ENCODE results near the gene INSM1. TPM values are rescaled to one million over a fixed set of nuclear protein-coding genes. Genes with fewer than 3 reads are reported as not detected.

INSM1 gene
- total RNA-seq, 5 donors from 2014 or later (not counting 1 experiment from before 2014, with no cell fraction given) = not detected

DNA sequence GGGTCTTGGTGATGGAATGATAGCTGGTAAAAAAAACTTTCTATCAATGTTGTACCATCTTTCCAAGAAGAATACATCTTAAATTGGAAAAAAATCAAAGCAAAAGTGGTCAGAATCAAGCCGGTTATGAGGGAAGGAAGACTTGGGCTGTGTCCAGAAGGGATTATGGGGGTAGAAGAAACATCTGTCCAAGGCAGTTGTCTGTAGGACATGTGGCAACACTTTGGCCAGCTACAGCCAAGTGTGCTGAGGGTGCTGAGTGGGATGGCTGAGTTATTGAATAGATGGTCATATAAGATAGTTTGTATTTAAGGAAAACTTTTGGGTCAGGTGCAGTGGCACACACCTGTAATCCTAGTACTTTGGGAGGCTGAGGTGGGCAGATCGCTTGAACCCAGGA, 38.4 kb downstream of the INSM1 start:
- Histone ChIP-seq H3K4me3 (ENCODE audit: control insufficient read depth in 1 of 2, extremely low read depth in 1 of 2, low read length in 1 of 2) (no peak overlapping the region), H3K4me1 (ENCODE audit: control insufficient read depth in 1 of 2, extremely low read depth in 1 of 2, insufficient read depth in 2 of 2, low read length in 2 of 2) (no peaks in the 10 kb centered on the region), H3K9me3 (no peaks in the 10 kb centered on the region), H3K36me3 (ENCODE audit: control insufficient read depth in 2 of 2, extremely low read depth in 1 of 2, insufficient read depth in 1 of 2, low read length in 1 of 2) (peaks cover 4 to 17% of the 10 kb centered on the region in 2 donors), H3K27me3 (replicated peaks in 1 of 2; ENCODE audit: control insufficient read depth in 2 of 2, extremely low read depth in 1 of 2, insufficient read depth in 2 of 2, low read length in 1 of 2) (no peaks in the 10 kb centered on the region), H3K27ac (ENCODE audit: low read length) (no peak overlapping the region)
- Mint-ChIP-seq H3K4me1 (no peaks in the 10 kb centered on the region), H3K36me3 (peaks cover 38% of the 10 kb centered on the region), H3K27ac (peak overlapping the region in 1 of 2 donors; percentile 23), H3K4me3 (no peak overlapping the region), H3K27me3 (no peaks in the 10 kb centered on the region), H3K9me3 (no peaks in the 10 kb centered on the region)
- DNase-seq = no peak
- ChIA-PET POLR2A (interaction anchor here in 1 of 2 donors (0.7 kb wide), 1 partner anchor 664 kb away, joined by 3 read pairs; no protein-coding TSS in a partner anchor), CTCF (no interaction called here)
- ATAC-seq (replicated peaks in 1 of 4) = no peak
- 100% methylated on average over 1 of the region's 2 CpGs for WGBS (ENCODE audit: insufficient coverage)

- Mint-ChIP-seq H3K27ac (no peak overlapping the region), H3K36me3 (peaks cover 35% of the 10 kb centered on the region), H3K27me3 (no peaks in the 10 kb centered on the region), H3K9me3 (no peaks in the 10 kb centered on the region), H3K4me1 (no peaks in the 10 kb centered on the region), H3K4me3 (no peak overlapping the region)
- no peaks in the 10 kb centered on the region for H3K9me3 ChIP-seq
- H3K27me3 ChIP-seq (replicated peaks in 1 of 2; ENCODE audit: control insufficient read depth in 2 of 2, extremely low read depth in 1 of 2, insufficient read depth in 2 of 2, low read length in 1 of 2) = no peaks in the 10 kb centered on the region
- H3K4me3 ChIP-seq (ENCODE audit: control insufficient read depth in 1 of 2, extremely low read depth in 1 of 2, low read length in 1 of 2) = no peak overlapping the region
- WGBS (ENCODE audit: insufficient coverage) = no CpG with 5 or more reads among the region's 6 CpGs
- peaks cover 4 to 21% of the 10 kb centered on the region in 2 donors for H3K36me3 ChIP-seq (ENCODE audit: control insufficient read depth in 2 of 2, extremely low read depth in 1 of 2, insufficient read depth in 1 of 2, low read length in 1 of 2)
- ATAC-seq (replicated peaks in 1 of 4) (no peak), DNase-seq (no peak)
- H3K27ac ChIP-seq (ENCODE audit: low read length) = no peak overlapping the region
- POLR2A ChIA-PET = no interaction called here
- no peaks in the 10 kb centered on the region for H3K4me1 ChIP-seq (ENCODE audit: control insufficient read depth in 1 of 2, extremely low read depth in 1 of 2, insufficient read depth in 2 of 2, low read length in 2 of 2)
- CTCF ChIA-PET = no interaction called here
Measured at GRCh38 chr20:20407891-20408805, 40.2 kb downstream of the INSM1 start.

- Mint-ChIP-seq H3K36me3 (peaks cover 35% of the 10 kb centered on the region), H3K9me3 (no peaks in the 10 kb centered on the region), H3K4me3 (no peak overlapping the region), H3K27me3 (no peaks in the 10 kb centered on the region), H3K27ac (no peak overlapping the region), H3K4me1 (no peaks in the 10 kb centered on the region)
- CTCF ChIA-PET = no interaction called here
- Histone ChIP-seq H3K27ac (ENCODE audit: low read length) (no peak overlapping the region), H3K4me3 (ENCODE audit: control insufficient read depth in 1 of 2, extremely low read depth in 1 of 2, low read length in 1 of 2) (no peak overlapping the region), H3K36me3 (ENCODE audit: control insufficient read depth in 2 of 2, extremely low read depth in 1 of 2, insufficient read depth in 1 of 2, low read length in 1 of 2) (peaks cover 4 to 17% of the 10 kb centered on the region in 2 donors), H3K9me3 (no peaks in the 10 kb centered on the region), H3K4me1 (ENCODE audit: control insufficient read depth in 1 of 2, extremely low read depth in 1 of 2, insufficient read depth in 2 of 2, low read length in 2 of 2) (no peaks in the 10 kb centered on the region), H3K27me3 (replicated peaks in 1 of 2; ENCODE audit: control insufficient read depth in 2 of 2, extremely low read depth in 1 of 2, insufficient read depth in 2 of 2, low read length in 1 of 2) (no peaks in the 10 kb centered on the region)
- 100% methylated on average over 3 of the region's 4 CpGs for WGBS (ENCODE audit: insufficient coverage)
- DNase-seq = no peak
- POLR2A ChIA-PET = no interaction called here
- no peak for ATAC-seq (replicated peaks in 1 of 4)
Measured at GRCh38 chr20:20409331-20409730, 41.4 kb downstream of the INSM1 start.

- WGBS (ENCODE audit: insufficient coverage) = 72% methylated on average over 3 of the region's 6 CpGs
- Histone ChIP-seq H3K36me3 (ENCODE audit: control insufficient read depth in 2 of 2, extremely low read depth in 1 of 2, insufficient read depth in 1 of 2, low read length in 1 of 2) (peaks cover 4 to 10% of the 10 kb centered on the region in 2 donors), H3K9me3 (no peaks in the 10 kb centered on the region), H3K27me3 (replicated peaks in 1 of 2; ENCODE audit: control insufficient read depth in 2 of 2, extremely low read depth in 1 of 2, insufficient read depth in 2 of 2, low read length in 1 of 2) (no peaks in the 10 kb centered on the region), H3K4me1 (ENCODE audit: control insufficient read depth in 1 of 2, extremely low read depth in 1 of 2, insufficient read depth in 2 of 2, low read length in 2 of 2) (no peaks in the 10 kb centered on the region), H3K27ac (ENCODE audit: low read length) (no peak overlapping the region), H3K4me3 (ENCODE audit: control insufficient read depth in 1 of 2, extremely low read depth in 1 of 2, low read length in 1 of 2) (no peak overlapping the region)
- ATAC-seq (replicated peaks in 1 of 4) (no peak), DNase-seq (no peak)
- Mint-ChIP-seq H3K27me3 (no peaks in the 10 kb centered on the region), H3K4me1 (no peaks in the 10 kb centered on the region), H3K9me3 (no peaks in the 10 kb centered on the region), H3K36me3 (peaks cover 26% of the 10 kb centered on the region), H3K4me3 (no peak overlapping the region), H3K27ac (no peak overlapping the region)
- ChIA-PET POLR2A (interaction anchor here in 1 of 2 donors (0.7 kb wide), 1 partner anchor 40 kb away, joined by 3 read pairs; no protein-coding TSS in a partner anchor), CTCF (no interaction called here)
Measured at GRCh38 chr20:20410678-20411077, 42.8 kb downstream of the INSM1 start.

DNA sequence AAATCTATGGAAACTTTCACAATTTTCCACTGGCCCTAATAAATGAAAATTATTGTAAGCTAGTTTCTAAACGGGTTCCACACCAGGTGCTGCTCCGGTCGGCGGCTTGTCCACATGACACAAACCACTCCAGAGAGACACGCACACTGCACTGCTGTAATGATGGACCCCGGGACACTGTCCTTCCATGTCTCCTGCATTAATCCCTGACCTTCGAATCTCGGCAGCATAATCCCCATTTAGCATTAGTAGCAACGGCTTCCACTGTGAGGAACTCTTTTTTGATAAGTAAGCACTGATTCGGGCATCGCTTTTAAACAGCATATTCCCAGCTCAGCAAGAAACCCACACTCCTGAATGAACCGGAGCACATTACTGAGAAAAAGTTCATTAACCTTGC, 43.5 kb downstream of the INSM1 start:
- no peaks in the 10 kb centered on the region for H3K4me1 ChIP-seq (ENCODE audit: control insufficient read depth in 1 of 2, extremely low read depth in 1 of 2, insufficient read depth in 2 of 2, low read length in 2 of 2)
- H3K27ac ChIP-seq (ENCODE audit: low read length) = no peak overlapping the region
- 100% methylated on average over 2 of the region's 12 CpGs for WGBS (ENCODE audit: insufficient coverage)
- no peaks in the 10 kb centered on the region for H3K9me3 Mint-ChIP-seq
- ATAC-seq (replicated peaks in 1 of 4) (no peak), DNase-seq (no peak)
- ChIA-PET CTCF (no interaction called here), POLR2A (no interaction called here)
- no peaks in the 10 kb centered on the region for H3K27me3 Mint-ChIP-seq
- H3K36me3 Mint-ChIP-seq = peaks cover 28% of the 10 kb centered on the region
- no peak overlapping the region for H3K27ac Mint-ChIP-seq
- no peaks in the 10 kb centered on the region for H3K9me3 ChIP-seq
- H3K4me1 Mint-ChIP-seq = no peaks in the 10 kb centered on the region
- no peak overlapping the region for H3K4me3 Mint-ChIP-seq
- no peak overlapping the region for H3K4me3 ChIP-seq (ENCODE audit: control insufficient read depth in 1 of 2, extremely low read depth in 1 of 2, low read length in 1 of 2)
- H3K27me3 ChIP-seq (replicated peaks in 1 of 2; ENCODE audit: control insufficient read depth in 2 of 2, extremely low read depth in 1 of 2, insufficient read depth in 2 of 2, low read length in 1 of 2) = no peaks in the 10 kb centered on the region
- peaks cover 3 to 10% of the 10 kb centered on the region in 2 donors for H3K36me3 ChIP-seq (ENCODE audit: control insufficient read depth in 2 of 2, extremely low read depth in 1 of 2, insufficient read depth in 1 of 2, low read length in 1 of 2)

- H3K9me3 Mint-ChIP-seq = no peaks in the 10 kb centered on the region
- no peaks in the 10 kb centered on the region for H3K27me3 Mint-ChIP-seq
- H3K4me1 ChIP-seq (ENCODE audit: control insufficient read depth in 1 of 2, extremely low read depth in 1 of 2, insufficient read depth in 2 of 2, low read length in 2 of 2) = no peaks in the 10 kb centered on the region
- H3K36me3 Mint-ChIP-seq = peaks cover 27% of the 10 kb centered on the region
- no peak for DNase-seq
- POLR2A ChIA-PET = no interaction called here
- no peaks in the 10 kb centered on the region for H3K4me1 Mint-ChIP-seq
- ATAC-seq (replicated peaks in 1 of 4) = no peak
- no peak overlapping the region for H3K27ac ChIP-seq (ENCODE audit: low read length)
- no peak overlapping the region for H3K4me3 ChIP-seq (ENCODE audit: control insufficient read depth in 1 of 2, extremely low read depth in 1 of 2, low read length in 1 of 2)
- no peak overlapping the region for H3K4me3 Mint-ChIP-seq
- peaks cover 0 to 10% of the 10 kb centered on the region in 2 donors for H3K36me3 ChIP-seq (ENCODE audit: control insufficient read depth in 2 of 2, extremely low read depth in 1 of 2, insufficient read depth in 1 of 2, low read length in 1 of 2)
- no peaks in the 10 kb centered on the region for H3K27me3 ChIP-seq (replicated peaks in 1 of 2; ENCODE audit: control insufficient read depth in 2 of 2, extremely low read depth in 1 of 2, insufficient read depth in 2 of 2, low read length in 1 of 2)
- H3K9me3 ChIP-seq = no peaks in the 10 kb centered on the region
- WGBS (ENCODE audit: insufficient coverage) = 94% methylated on average over 16 of the region's 17 CpGs
- no peak overlapping the region for H3K27ac Mint-ChIP-seq
- CTCF ChIA-PET = no interaction called here
Measured at GRCh38 chr20:20411836-20412235, 43.9 kb downstream of the INSM1 start.

Measured in T-cell (primary cell).